ENCODE measurements around the gene DIAPH3. TPM values are rescaled to one million over a fixed set of nuclear protein-coding genes. Genes with fewer than 3 reads are reported as not detected.

The DIAPH3 gene
- total and polyA plus RNA-seq, 2 of the 8 experiments (the other 6 are each of a cell fraction or from before 2014, with no cell fraction given) = 8.0 to 30.8 TPM

GRCh38 chr13:59861676-59862075, 302.1 kb downstream of the DIAPH3 start:
- H3K14ac ChIP-seq (ENCODE audit: insufficient read length) = no peak overlapping the region
- no peak overlapping the region for H3K18ac ChIP-seq (ENCODE audit: extremely low read depth, low read length)
- H3K4me3 ChIP-seq (ENCODE audit: extremely low read depth in 1 of 4, insufficient read depth in 2 of 4, low read depth in 3 of 4, low read length in 4 of 4) = no peak overlapping the region
- H2BK120ac ChIP-seq (replicated peaks; ENCODE audit: low read depth, low read length) = no peak overlapping the region
- H3K36me3 ChIP-seq (ENCODE audit: control insufficient read depth in 2 of 4, insufficient read depth in 4 of 4, low read length in 3 of 4) = peaks cover 0 to 4% (median 0%) of the 10 kb centered on the region in 4 experiments; a peak in 1 of 8 replicates
- POLR2A ChIA-PET (ENCODE audit: partially characterized antibody) = no interaction called here
- FAIRE-seq (no peak), DNase-seq (ENCODE audit: low read depth in 1 of 2, low spot score in 2 of 2) (no peak)
- H3K4ac ChIP-seq (replicated peaks; ENCODE audit: insufficient read length, low read depth, low read length) = no peak overlapping the region
- no peaks in the 10 kb centered on the region for H3K23me2 ChIP-seq (ENCODE audit: low read depth, low read length)
- no peak overlapping the region for H2BK20ac ChIP-seq (ENCODE audit: low read length)
- no peak overlapping the region for H4K91ac ChIP-seq (replicated peaks; ENCODE audit: insufficient read length, low read length)
- no peak overlapping the region for H2AK5ac ChIP-seq (ENCODE audit: low read depth, low read length)
- H4K20me1 ChIP-seq (replicated peaks in 1 of 2; ENCODE audit: control insufficient read depth in 1 of 2, insufficient read depth in 2 of 2, low read length in 2 of 2) = no peaks in the 10 kb centered on the region
- H2BK15ac ChIP-seq (ENCODE audit: low read length) = no peak overlapping the region
- H3K9ac ChIP-seq (replicated peaks in 1 of 4; ENCODE audit: extremely low read depth in 1 of 4, low read depth in 3 of 4, low read length in 3 of 4) = no peak overlapping the region
- H4K5ac ChIP-seq (ENCODE audit: insufficient read length, low read depth, low read length) = no peak overlapping the region
- no peak overlapping the region for H3K23ac ChIP-seq (ENCODE audit: insufficient read length)
- H2BK5ac ChIP-seq (ENCODE audit: low read depth, low read length) = no peak overlapping the region
- no peak overlapping the region for H3K27ac ChIP-seq (ENCODE audit: low read depth, low read length)
- H3K9me3 ChIP-seq (ENCODE audit: insufficient read depth in 2 of 2, low read depth in 1 of 2, low read length in 1 of 2) = no peaks in the 10 kb centered on the region
- WGBS, 2 experiments (ENCODE audit: extremely low coverage in 1 of 2, insufficient coverage in 1 of 2, insufficient read length in 1 of 2, insufficient replicate concordance in 2 of 2, low coverage in 1 of 2, low lambda C conversion rate in 2 of 2, missing lambda C conversion rate in 1 of 2) = 94% methylated on average over 4 of the region's 4 CpGs; no CpG with 5 or more reads in 1 of the 2 experiments
- no peak overlapping the region for H2BK12ac ChIP-seq (ENCODE audit: low read depth, low read length)
- H3K4me1 ChIP-seq (replicated peaks in 1 of 4; ENCODE audit: control insufficient read depth in 3 of 4, insufficient read depth in 4 of 4, low read length in 3 of 4) = no peaks in the 10 kb centered on the region
- CTCF ChIA-PET (ENCODE audit: partially characterized antibody) = interaction anchor here (0.6 to 2.2 kb wide), 2 partner anchors 30 to 198 kb away, joined by 3 to 6 read pairs; no protein-coding TSS in a partner anchor
- H2AFZ ChIP-seq (ENCODE audit: low read length) = no peak overlapping the region
- no peak overlapping the region for H4K8ac ChIP-seq (ENCODE audit: extremely low read depth, insufficient read depth, low read length)
- H3K79me2 ChIP-seq (ENCODE audit: control insufficient read depth in 1 of 2, insufficient read depth in 2 of 2, low read length in 2 of 2) = no peaks in the 10 kb centered on the region
- H3K27me3 ChIP-seq (replicated peaks in 1 of 4; ENCODE audit: control insufficient read depth in 3 of 4, extremely low read depth in 1 of 4, insufficient read depth in 3 of 4, low read length in 3 of 4) = no peaks in the 10 kb centered on the region
- no peak overlapping the region for H3K56ac ChIP-seq (replicated peaks; ENCODE audit: insufficient read length, low read depth, low read length)
- no peaks in the 10 kb centered on the region for H3K79me1 ChIP-seq (ENCODE audit: low read depth, low read length)
- no peak overlapping the region for H3K4me2 ChIP-seq (ENCODE audit: insufficient read depth in 1 of 2, low read depth in 2 of 2, low read length in 2 of 2)
- TF ChIP-seq BRCA1 (IDR thresholded peaks at IDR 0.05; ENCODE audit: low read depth, low read length) (no peak), CTBP2 (IDR thresholded peaks at IDR 0.05; ENCODE audit: borderline replicate concordance, insufficient read depth, insufficient read length, low read length) (no peak), TAF1 (IDR thresholded peaks at IDR 0.05; ENCODE audit: low read depth, low read length) (no peak), HDAC2 (IDR thresholded peaks at IDR 0.05; ENCODE audit: borderline replicate concordance in 1 of 2, low read depth in 2 of 2, low read length in 2 of 2) (no peak), SAP30 (IDR thresholded peaks at IDR 0.05; ENCODE audit: insufficient read depth, insufficient replicate concordance, low read length) (no peak), MAFK (IDR thresholded peaks at IDR 0.05; ENCODE audit: low read depth, low read length) (no peak), CTCF (IDR thresholded peaks at IDR 0.05; ENCODE audit: control extremely low read depth in 1 of 3, insufficient read depth in 1 of 3, low read depth in 1 of 3, low read length in 3 of 3) (no peak), TEAD4 (IDR thresholded peaks at IDR 0.05; ENCODE audit: low read depth, low read length) (no peak), POLR2AphosphoS5 (IDR thresholded peaks at IDR 0.05; ENCODE audit: low read depth, low read length) (no peak), BACH1 (IDR thresholded peaks at IDR 0.05; ENCODE audit: low read length) (no peak)

Data from H1 (cell line).